HG03135 (cell line): ENCODE data around the gene USP13.

ENCODE experiments used
- ATAC-seq: cut with Tn5 transposase; IDR thresholded peaks from one replicate; pipeline ENCODE4 v1.9.1; 2021; ENCODE audit warnings: mild to moderate bottlenecking, moderate library complexity; ENCODE audit not compliant: unreplicated experiment

USP13 gene

DNA sequence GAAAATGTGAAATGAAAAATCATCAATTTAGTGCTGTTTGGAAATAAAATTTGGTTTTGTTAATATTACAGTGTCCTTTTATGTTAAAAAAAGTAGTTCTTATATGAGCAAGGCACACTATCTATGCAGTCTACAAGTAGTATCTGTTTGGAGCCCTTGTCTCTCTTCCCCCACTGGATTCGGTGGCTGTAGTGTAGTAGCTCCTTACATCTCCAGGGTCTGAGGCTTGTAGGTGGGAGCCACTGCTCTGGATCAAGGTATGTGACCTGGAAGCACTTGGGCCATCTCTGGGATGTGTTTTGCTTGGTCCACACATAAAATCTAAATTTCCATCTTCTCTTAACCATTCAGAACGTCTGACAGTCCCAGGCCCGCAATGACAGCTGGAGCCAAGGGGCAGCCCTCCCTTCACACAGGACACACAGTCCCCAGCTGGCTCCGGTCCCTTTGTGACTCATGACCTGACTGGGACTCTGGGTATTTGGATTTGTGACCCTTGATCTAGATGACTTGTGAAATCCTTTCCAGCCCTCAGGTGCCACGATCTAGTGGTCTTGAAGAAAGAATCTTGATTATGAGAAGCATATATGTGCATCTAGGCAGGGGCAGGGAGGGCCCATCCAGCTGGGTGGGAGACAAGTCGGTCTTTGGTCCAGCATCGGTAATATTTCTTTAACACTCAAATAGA lies 80.0 kb downstream of the USP13 start:
- ATAC-seq = no peak

DNA sequence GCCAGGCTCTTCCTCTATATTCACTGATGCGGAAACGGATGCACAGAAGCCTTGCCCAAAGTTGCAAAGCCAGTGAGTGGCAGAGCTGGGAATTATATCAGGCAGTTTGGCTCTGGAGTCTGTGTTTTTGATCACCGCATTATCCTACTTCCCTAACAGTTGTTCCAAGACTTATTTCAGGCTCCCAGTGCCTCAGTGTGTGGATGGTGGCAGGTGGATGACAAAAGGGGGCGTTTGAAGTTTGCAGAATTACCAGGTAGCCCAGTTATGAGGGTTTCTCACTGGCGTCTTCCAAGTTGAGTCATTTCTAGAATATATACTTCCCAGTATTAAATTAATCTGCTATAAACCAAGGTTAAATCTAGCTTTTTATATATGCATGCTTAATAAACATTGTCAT lies 81.0 kb downstream of the USP13 start:
- ATAC-seq = no peak

GRCh38 chr3:179734497-179735281 lies 81.8 kb downstream of the USP13 start:
- ATAC-seq = no peak

DNA sequence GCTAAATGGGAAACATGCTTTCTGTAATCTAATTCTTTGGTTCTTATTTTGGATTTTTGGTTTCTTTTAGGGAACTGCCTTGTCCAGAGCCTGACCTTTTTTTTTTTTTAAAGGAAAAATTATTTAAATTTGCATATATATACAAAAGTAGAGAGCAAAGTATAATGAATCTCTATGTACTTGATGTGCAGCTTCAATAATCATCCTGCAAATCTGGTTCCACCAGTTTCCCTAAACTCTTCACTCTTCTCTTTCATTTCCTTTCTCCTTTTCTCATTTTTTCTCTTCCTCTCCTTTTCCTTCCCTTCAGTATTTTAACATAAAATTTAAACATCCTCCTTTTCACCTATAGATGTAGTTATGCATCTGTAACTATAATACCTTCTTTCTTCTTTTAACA lies 82.5 kb downstream of the USP13 start:
- no peak for ATAC-seq

DNA sequence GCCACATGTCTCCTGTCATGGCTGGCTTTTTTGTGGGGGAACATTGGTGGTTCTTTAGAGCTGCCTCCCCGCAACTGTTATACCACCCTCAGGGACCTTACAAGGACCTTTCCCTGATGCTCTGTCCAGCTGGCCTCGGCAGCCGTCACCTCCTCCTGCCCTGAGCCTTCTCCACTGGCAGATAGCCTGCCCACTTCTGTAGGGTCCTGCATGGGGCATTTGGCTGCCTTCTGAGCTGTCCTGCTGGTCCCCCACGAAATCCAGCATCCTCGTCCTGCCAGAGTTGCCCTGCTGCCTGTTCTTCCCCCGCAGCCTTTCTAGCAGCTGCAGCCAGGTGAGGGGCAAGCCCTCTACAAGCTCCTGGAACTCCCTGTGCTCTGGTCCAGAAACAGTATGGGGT lies 86.2 kb downstream of the USP13 start:
- no peak for ATAC-seq

GRCh38 chr3:179739816-179740594 lies 87.2 kb downstream of the USP13 start:
- no peak for ATAC-seq

DNA sequence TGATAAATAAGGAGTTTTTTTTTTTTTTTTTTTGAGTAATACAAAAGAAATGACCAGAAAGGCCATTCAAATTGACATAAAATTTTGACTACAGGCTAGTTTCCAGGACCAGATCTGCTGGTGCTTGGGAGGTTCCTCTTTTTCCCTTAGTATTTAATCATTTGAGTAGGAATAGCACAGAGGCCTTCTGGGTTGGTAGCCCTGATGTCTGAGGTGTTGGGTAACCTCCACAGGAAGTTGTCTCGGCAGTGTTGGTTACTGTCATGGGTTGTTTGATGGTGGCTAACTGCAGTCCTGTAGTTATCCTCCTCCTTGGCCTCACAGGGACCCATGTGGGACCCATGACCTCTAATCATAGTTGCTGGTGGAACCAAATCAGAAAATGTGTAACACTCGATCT lies 91.1 kb downstream of the USP13 start:
- no peak for ATAC-seq

- no peak for ATAC-seq
Observed at GRCh38 chr3:179744667-179745066, 91.8 kb downstream of the USP13 start.

GRCh38 chr3:179745079-179745478 lies 92.2 kb downstream of the USP13 start:
- ATAC-seq = no peak

- ATAC-seq = no peak
Observed at GRCh38 chr3:179745716-179746115, 92.9 kb downstream of the USP13 start.

DNA sequence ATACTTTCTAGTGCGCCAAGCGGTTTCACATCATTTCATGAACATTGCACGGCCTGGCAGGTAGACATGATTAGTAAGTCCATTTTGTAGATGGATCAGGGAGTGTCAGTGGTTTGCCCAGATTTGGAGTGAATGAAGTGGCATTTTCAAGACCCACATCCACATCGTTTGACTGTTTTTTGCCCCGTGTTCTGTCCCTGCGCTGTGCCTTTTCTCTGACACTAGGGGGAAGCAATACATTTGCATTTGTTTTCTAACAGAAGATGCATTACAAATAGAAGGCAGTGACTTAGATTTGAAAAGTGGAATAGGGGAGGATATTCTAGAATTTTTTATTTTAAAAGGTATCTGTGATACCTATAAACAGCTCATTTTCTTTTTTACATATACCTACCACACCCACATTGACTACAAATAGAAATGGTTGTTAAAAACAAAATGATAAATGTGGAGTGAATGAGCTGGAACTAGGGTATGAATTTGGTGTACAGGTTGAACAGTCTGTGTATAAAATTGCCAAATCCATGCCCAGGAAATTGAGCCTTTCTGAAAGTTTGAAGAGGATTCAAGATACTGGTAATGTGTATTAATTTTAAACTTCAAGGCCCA lies 98.0 kb downstream of the USP13 start:
- no peak for ATAC-seq

GRCh38 chr3:179760944-179761343 lies 108.1 kb downstream of the USP13 start:
- no peak for ATAC-seq

DNA sequence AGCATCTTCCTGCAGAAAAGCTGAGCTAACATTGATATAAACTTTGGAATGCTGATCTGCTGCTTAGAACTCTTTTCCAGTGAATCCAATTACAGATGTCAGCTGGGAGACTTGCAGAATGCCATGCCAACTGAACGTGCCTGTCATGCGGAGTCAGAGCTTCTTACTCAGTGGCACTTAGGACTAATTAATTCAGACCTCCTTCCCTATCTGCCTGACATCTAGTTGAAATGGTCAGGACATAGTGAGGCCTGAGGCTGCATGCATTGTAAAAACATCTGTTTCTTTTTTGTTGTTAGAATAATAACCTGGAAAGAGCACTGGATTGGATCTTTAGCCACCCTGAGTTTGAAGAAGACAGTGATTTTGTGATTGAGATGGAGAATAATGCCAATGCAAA lies 112.6 kb downstream of the USP13 start:
- no peak for ATAC-seq

DNA sequence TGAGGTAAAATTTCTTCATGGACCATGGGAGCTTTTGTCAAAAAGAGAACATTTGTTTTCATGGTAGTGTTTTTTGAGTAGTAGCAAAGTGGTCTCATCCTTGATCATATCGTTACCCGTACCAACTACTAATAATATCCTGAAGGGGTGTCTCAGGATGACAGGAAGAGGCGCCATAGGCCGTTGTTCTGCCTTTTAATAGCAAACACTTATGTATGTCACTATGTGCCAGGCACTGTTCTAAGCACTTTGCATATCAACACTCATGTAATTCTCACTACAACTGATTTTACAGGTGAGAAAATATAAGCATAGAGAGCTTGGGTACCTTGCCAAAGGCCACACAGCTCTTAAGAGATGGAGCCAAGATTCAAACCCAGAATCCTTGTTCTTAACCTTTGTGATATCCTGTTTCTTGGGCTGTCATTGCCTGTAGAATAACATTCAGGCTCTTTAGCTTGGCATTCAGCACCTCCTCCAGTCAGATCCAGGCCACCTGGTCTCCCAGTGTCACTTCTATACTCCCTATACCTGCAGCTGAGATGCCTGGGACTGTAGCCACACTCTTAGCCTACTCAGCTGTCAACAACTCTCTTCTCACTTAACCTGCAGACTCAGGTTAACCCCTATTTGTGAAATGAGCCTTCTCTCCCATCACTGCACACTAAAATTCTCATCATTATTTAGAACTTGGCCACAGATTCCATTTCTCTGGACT lies 113.7 kb downstream of the USP13 start:
- ATAC-seq = no peak

GRCh38 chr3:179768080-179768479 lies 115.2 kb downstream of the USP13 start:
- no peak for ATAC-seq

GRCh38 chr3:179769411-179770247 lies 116.8 kb downstream of the USP13 start:
- ATAC-seq = no peak

DNA sequence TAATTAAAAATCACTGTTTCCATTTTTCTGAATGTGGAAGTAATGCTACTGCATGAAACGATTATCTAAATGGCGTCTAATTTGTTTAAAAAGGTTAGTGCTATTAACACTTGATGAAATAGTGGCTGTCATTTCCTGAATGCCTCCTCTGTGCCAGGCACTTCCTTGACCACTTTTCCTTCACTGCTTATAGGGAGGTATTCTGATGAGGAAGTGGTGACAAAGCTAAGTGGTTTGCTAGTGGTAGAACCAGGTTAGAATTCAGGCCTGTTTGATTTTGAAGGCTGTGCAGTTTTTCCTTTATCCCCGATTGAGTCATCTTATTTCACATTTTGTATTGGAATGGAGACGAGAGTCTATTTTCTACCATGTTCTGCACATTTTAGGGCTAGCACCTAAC lies 119.0 kb downstream of the USP13 start:
- ATAC-seq = no peak

GRCh38 chr3:179772297-179772696 lies 119.5 kb downstream of the USP13 start:
- ATAC-seq = no peak

DNA sequence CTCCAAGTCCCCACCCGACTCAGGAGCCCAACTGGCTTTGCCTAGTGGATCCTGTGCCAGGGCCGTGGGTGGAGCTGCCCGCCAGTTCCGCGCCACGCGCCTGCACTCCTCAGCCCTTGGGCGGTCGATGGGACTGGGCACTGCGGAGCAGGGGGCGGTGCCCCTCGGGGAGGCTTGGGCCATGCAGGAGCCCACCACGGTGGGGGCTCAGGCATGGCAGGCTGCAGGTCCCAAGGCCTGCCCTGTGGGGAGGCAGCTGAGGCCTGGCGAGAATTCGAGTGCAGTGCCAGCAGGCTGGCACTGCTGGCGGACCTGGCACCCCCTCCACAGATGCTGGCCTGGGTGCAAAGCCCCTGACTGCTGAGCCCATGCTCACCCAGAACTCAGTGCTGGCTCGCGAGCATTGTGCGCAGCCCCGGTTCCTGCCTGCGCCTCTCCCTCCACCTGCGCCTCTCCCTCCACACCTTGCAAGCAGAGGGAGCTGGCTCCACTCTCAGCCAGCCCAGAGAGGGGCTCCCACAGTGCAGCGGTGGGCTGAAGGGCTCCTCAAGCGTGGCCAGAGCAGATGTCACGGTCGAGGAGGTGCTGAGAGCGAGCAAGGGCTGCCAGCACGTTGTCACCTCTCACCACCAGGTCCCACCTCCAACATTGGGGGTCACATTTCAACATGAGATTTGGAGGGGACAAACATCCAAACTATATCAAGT lies 122.7 kb downstream of the USP13 start:
- no peak for ATAC-seq
